DOHH2 (cell line): ENCODE results near the gene KRTAP4-6.
"Not testable (repeated sequence)": the region's sequence is repeated elsewhere in the genome, so short reads cannot be mapped to it uniquely, and the experiment has no call there.

Experiments used
- H3F3A ChIP-seq: fragments of 200-600 bp; sonication (generic), shearing (Covaris generic); 2 replicates; pipeline ENCODE4 v1.6.0; 2016; ENCODE audit warnings: antibody characterized with exemption, mild to moderate bottlenecking; ENCODE audit not compliant: control insufficient read depth, insufficient read depth
- H3K27ac ChIP-seq: fragments of 200-600 bp; sonication (generic); 2 replicates; pipeline ENCODE4 v1.5.1; 2014; ENCODE audit warnings: low read depth, mild to moderate bottlenecking, low read length, moderate library complexity
- H3K27me3 ChIP-seq: fragments of 200-600 bp; sonication (generic); 2 replicates; pipeline ENCODE4 v1.6.1; 2014; ENCODE audit warnings: mild to moderate bottlenecking, low read length, mixed read lengths; ENCODE audit not compliant: control insufficient read depth
- H3K36me3 ChIP-seq: fragments of 200-600 bp; sonication (generic); 2 replicates; pipeline ENCODE4 v1.6.1; 2014; ENCODE audit warnings: mild to moderate bottlenecking, low read length, moderate library complexity, mixed read lengths; ENCODE audit not compliant: control insufficient read depth
- H3K4me1 ChIP-seq: fragments of 200-600 bp; sonication (generic); 2 replicates; pipeline ENCODE4 v1.6.1; 2014; ENCODE audit warnings: mild to moderate bottlenecking, low read length, mixed read lengths; ENCODE audit not compliant: control insufficient read depth
- H3K4me2 ChIP-seq: fragments of 200-600 bp; sonication (generic); 2 replicates; pipeline ENCODE4 v1.6.0; 2014; ENCODE audit warnings: mild to moderate bottlenecking, low read length, moderate library complexity
- H3K4me3 ChIP-seq: fragments of 200-600 bp; sonication (generic); 2 replicates; pipeline ENCODE4 v1.5.1; 2014; ENCODE audit warnings: mild to moderate bottlenecking, low read length, mixed read lengths
- H3K79me2 ChIP-seq: fragments of 200-600 bp; sonication (generic); 2 replicates; pipeline ENCODE4 v1.6.1; 2014; ENCODE audit warnings: mild to moderate bottlenecking, low read length, mixed read lengths; ENCODE audit not compliant: control insufficient read depth
- H3K9me2 ChIP-seq: fragments of 200-600 bp; sonication (generic); replicated peaks from 2 replicates; pipeline ENCODE4 v1.6.1; 2014; ENCODE audit warnings: mild to moderate bottlenecking, low read length, mixed read lengths; ENCODE audit not compliant: control insufficient read depth
- H3K9me3 ChIP-seq: fragments of 200-600 bp; sonication (generic); 2 replicates; pipeline ENCODE4 v1.6.1; 2014; ENCODE audit warnings: antibody characterized with exemption, low read length, mixed read lengths; ENCODE audit not compliant: control insufficient read depth, insufficient read depth
- H4K20me1 ChIP-seq: fragments of 200-600 bp; sonication (generic); 2 replicates; pipeline ENCODE4 v1.6.0; 2014; ENCODE audit warnings: low read depth, mild to moderate bottlenecking, antibody characterized with exemption, low read length, moderate library complexity; ENCODE audit not compliant: control insufficient read depth, insufficient read depth
- CTCF ChIP-seq: fragments of 200-600 bp; sonication (generic); IDR thresholded peaks from one replicate; pipeline ENCODE4 v1.5.1; 2014; ENCODE audit warnings: antibody characterized with exemption, mild to moderate bottlenecking, low read depth, low read length; ENCODE audit not compliant: poor library complexity, severe bottlenecking
- EZH2phosphoT487 ChIP-seq: fragments of 200-600 bp; sonication (generic); IDR thresholded peaks from 2 replicates; pipeline ENCODE4 v1.6.1; 2017; ENCODE audit warnings: borderline replicate concordance, mild to moderate bottlenecking, antibody characterized with exemption, low read length, moderate library complexity, mixed read lengths

KRTAP4-6 gene

DNA sequence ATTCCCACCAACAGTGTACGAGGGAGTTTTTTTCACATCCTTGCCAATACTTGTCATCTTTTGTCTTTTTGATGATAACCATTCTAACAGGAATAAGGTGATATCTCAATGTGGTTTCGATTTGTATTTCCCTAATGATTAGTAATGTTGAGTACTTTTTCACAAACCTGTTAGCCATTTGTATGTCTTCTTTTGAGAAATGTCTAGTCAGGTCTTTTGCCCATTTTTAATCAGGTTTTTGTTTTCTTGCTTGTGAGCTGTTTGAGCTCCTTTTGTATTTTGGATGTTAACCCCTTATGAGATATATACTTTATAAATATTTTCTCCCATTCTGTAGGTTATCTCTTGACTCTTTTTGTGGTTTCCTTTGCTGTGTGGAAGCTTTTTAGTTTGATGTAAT, 11.2 kb upstream of the KRTAP4-6 start:
- no peak overlapping the region for H3K4me2 ChIP-seq

DNA sequence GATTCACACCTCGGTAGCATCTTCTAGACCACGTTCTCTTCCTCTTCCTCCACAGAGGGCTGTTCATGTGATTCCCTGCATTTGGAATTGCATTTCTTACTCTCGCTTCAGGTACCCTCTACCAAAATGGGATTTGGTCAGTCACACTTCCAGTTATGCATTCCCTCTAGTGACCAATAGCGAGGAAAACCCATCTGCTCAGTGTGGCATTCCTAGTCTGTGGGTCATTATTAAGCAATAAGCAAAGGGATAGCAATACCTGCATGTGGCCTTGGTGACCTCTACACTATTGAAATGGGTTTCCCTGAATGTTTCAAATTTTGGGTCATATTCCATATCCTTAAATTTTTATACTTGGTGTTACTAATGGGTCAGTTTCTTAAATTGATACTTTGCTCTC, 9.7 kb upstream of the KRTAP4-6 start:
- Histone ChIP-seq H3F3A (no peaks in the 10 kb centered on the region), H3K4me2 (peak overlapping the region; percentile 30), H3K4me3 (no peak overlapping the region), H3K79me2 (no peaks in the 10 kb centered on the region), H3K27me3 (no peaks in the 10 kb centered on the region), H3K27ac (no peak overlapping the region), H4K20me1 (no peaks in the 10 kb centered on the region), H3K4me1 (peaks cover 21% of the 10 kb centered on the region), H3K36me3 (no peaks in the 10 kb centered on the region), H3K9me2 (no peaks in the 10 kb centered on the region), H3K9me3 (no peaks in the 10 kb centered on the region)
- no peak for TF ChIP-seq CTCF
- TF ChIP-seq EZH2phosphoT487 = no peak

More for the DNA sequence above, 11.2 kb upstream of the KRTAP4-6 start:
- peaks cover 21% of the 10 kb centered on the region for H3K4me1 ChIP-seq
- H3K27ac ChIP-seq = no peak overlapping the region
- no peak for TF ChIP-seq EZH2phosphoT487
- TF ChIP-seq CTCF = no peak
- H4K20me1 ChIP-seq = no peaks in the 10 kb centered on the region
- no peaks in the 10 kb centered on the region for H3K9me3 ChIP-seq
- H3K79me2 ChIP-seq = no peaks in the 10 kb centered on the region
- no peaks in the 10 kb centered on the region for H3K27me3 ChIP-seq
- no peaks in the 10 kb centered on the region for H3K9me2 ChIP-seq
- no peak overlapping the region for H3K4me3 ChIP-seq
- no peaks in the 10 kb centered on the region for H3K36me3 ChIP-seq
- H3F3A ChIP-seq = no peaks in the 10 kb centered on the region

- Histone ChIP-seq H3K4me2 (peak within 1 kb of the TSS; percentile 30), H3K4me1 (peaks cover 21% of the 10 kb centered on the region), H3K79me2 (no peaks in the 10 kb centered on the region), H3K36me3 (no peaks in the 10 kb centered on the region), H3K9me2 (no peaks in the 10 kb centered on the region), H3K9me3 (no peaks in the 10 kb centered on the region), H3K27ac (peak within 1 kb of the TSS; percentile 18; the same call in 1 of the 2 replicates), H3F3A (no peaks in the 10 kb centered on the region), H3K4me3 (no peak within 1 kb of the TSS), H3K27me3 (no peaks in the 10 kb centered on the region), H4K20me1 (no peaks in the 10 kb centered on the region)
- TF ChIP-seq CTCF = no peak
- no peak for TF ChIP-seq EZH2phosphoT487
These were observed 9.3 kb upstream of the KRTAP4-6 start, which contains the start of gene KRTAP4-5 for GRCh38 chr17:41149652-41149985. TSS of gene KRTAP4-5 (minus strand) at chr17:41149825. CDS start at chr17:41149767, 58 bp downstream.

DNA sequence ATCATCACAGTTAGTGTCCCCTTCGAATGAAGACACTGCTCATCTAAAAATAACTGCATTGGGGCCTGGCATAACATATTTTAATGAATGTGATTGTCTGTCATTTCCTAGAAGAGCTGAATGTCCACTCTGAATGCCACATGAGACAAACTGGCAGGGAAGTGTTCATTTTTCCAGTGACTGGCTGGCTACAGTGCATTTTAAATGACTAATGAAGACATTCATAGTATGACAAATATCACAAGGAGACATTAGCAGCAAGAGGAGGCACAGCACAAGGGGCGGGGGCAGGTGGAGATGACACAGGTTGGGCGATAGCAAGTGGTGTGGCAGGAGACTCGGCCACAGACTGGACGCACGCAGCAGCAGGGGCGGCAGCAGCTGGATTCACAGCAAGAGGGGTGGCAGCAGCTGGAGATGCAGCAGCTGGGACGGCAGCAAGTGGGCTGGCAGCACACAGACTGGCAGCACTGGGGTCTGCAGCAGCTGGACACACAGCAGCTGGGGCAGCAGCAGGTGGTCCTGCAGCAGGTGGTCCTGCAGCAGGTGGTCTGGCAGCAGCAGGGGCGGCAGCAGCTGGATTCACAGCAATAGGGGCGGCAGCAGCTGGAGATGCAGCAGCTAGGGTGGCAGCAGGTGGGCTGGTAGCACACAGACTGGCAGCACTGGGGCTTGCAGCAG, 8.8 kb upstream of the KRTAP4-6 start:
- not testable (repeated sequence) for H3K79me2 ChIP-seq

More for the DNA sequence above, 8.8 kb upstream of the KRTAP4-6 start:
- H4K20me1 ChIP-seq, H3K36me3 ChIP-seq, H3K9me3 ChIP-seq, H3F3A ChIP-seq, H3K4me2 ChIP-seq, H3K27me3 ChIP-seq, H3K4me3 ChIP-seq, H3K27ac ChIP-seq, H3K9me2 ChIP-seq: not testable (repeated sequence)
- peaks cover 21% of the 10 kb centered on the region for H3K4me1 ChIP-seq
